HepG2 (cell line): Measurements from ENCODE around the gene HAGH. TPM values are rescaled to one million over a fixed set of nuclear protein-coding genes. Genes with fewer than 3 reads are reported as not detected.
A peak's percentile ranks its signal among the peaks of the same experiment; 100 is the strongest.

Experiments
- GTF3A ChIP-seq: sonication (generic); formaldehyde crosslinking; conservative IDR thresholded peaks from 2 replicates; pipeline ENCODE4 v1.4.0; 2020; ENCODE audit warnings: mild to moderate bottlenecking, missing genetic modification reagents
- IRX3 ChIP-seq: sonication (generic); formaldehyde crosslinking; IDR thresholded peaks from 2 replicates; pipeline ENCODE4 v1.8.1; 2023; ENCODE audit warnings: mild to moderate bottlenecking, low read depth, missing genetic modification reagents, borderline replicate concordance
- MEIS1 ChIP-seq: sonication (generic); formaldehyde crosslinking; IDR thresholded peaks from 2 replicates; pipeline ENCODE4 v1.9.0; 2021; ENCODE audit warnings: mild to moderate bottlenecking, missing genetic modification reagents, moderate library complexity, borderline replicate concordance
- MIER2 ChIP-seq: IDR thresholded peaks from 2 replicates; pipeline ENCODE4 v1.6.1; 2016; ENCODE audit warnings: missing biosample characterization, missing genetic modification reagents
- SALL1 ChIP-seq: sonication (generic); formaldehyde crosslinking; IDR thresholded peaks from 2 replicates; pipeline ENCODE4 v1.8.0; 2022; ENCODE audit warnings: mild to moderate bottlenecking, missing genetic modification reagents
- SP1 ChIP-seq, 2 experiments: fragments of 450-650 bp in 1 of 2; sonication (generic) in 1 of 2; formaldehyde crosslinking in 1 of 2; IDR thresholded peaks; 2 replicates each; pipeline versions ENCODE4 v1.4.0 to v1.6.1; 2016 to 2020; ENCODE audit warnings: missing genetic modification reagents in 1 of 2
- SRSF1 ChIP-seq: fragments of 200-400 bp; formaldehyde crosslinking; optimal IDR thresholded peaks from 2 replicates; pipeline ENCODE3; 2017; ENCODE audit warnings: mild to moderate bottlenecking, low read depth, low read length, moderate library complexity
- SYNCRIP ChIP-seq: fragments of 200-400 bp; formaldehyde crosslinking; IDR thresholded peaks from 2 replicates; pipeline ENCODE4 v1.6.1; 2018; ENCODE audit warnings: mild to moderate bottlenecking, low read depth, low read length; ENCODE audit not compliant: insufficient read depth
- TBL1XR1 ChIP-seq: fragments of 150-350 bp; IDR thresholded peaks from 2 replicates; pipeline ENCODE4 v1.6.1; 2014; ENCODE audit warnings: borderline replicate concordance, low read length; ENCODE audit not compliant: partially characterized antibody
- ZKSCAN5 ChIP-seq: sonication (generic); formaldehyde crosslinking; IDR thresholded peaks from 2 replicates; pipeline ENCODE4 v1.5.1; 2020; ENCODE audit warnings: mild to moderate bottlenecking, missing genetic modification reagents
- ZNF563 ChIP-seq: sonication (generic); formaldehyde crosslinking; IDR thresholded peaks from 2 replicates; pipeline ENCODE4 v1.8.0; 2022; ENCODE audit warnings: mild to moderate bottlenecking, moderate library complexity, missing genetic modification reagents
- ZNF605 ChIP-seq: sonication (generic); formaldehyde crosslinking; IDR thresholded peaks from 2 replicates; pipeline ENCODE4 v1.8.0; 2022; ENCODE audit warnings: mild to moderate bottlenecking, missing genetic modification reagents
- ZNF75D ChIP-seq: sonication (generic); formaldehyde crosslinking; IDR thresholded peaks from 2 replicates; pipeline ENCODE4 v1.8.1; 2023; ENCODE audit warnings: missing genetic modification reagents, mild to moderate bottlenecking, borderline replicate concordance
- polyA plus RNA-seq, 8 experiments: library from polyadenylated mRNA; depleted of rRNA in 3 of 8; stranded (reverse) in 7 of 8; unstranded in 1 of 8; fragments of >200 nt; fragmentation: Illumina TruSeq in 4 of 8; extraction: Trizol in 4 of 8; gene quantifications; 2 replicates each; pipeline versions ENCODE4 v1.2.1 to v1.2.3, GENCODE V29; 2011 to 2016; ENCODE audit warnings: low read depth in 4 of 8, missing spikeins in 1 of 8, mixed read lengths in 1 of 8; ENCODE audit not compliant: insufficient read depth in 1 of 8
- total RNA-seq, 5 experiments: library from RNA; depleted of rRNA; stranded (reverse); fragments of >200 nt; fragmentation: Illumina TruSeq; extraction: Trizol; gene quantifications; 2 replicates each; pipeline ENCODE4 v1.2.3, GENCODE V29; 2016; ENCODE audit warnings: low read depth in 1 of 5
- TF ChIP-seq, protein P1 (sequence below), 2 experiments: IDR thresholded peaks; 2 replicates each; pipeline ENCODE4 v1.6.1; 2011 to 2012; ENCODE audit warnings: low read length in 2 of 2, borderline replicate concordance in 1 of 2, low read depth in 1 of 2, mild to moderate bottlenecking in 1 of 2, moderate library complexity in 1 of 2
- TF ChIP-seq, protein P2 (sequence below): IDR thresholded peaks from 2 replicates; pipeline ENCODE4 v1.6.1; 2016; ENCODE audit warnings: missing biosample characterization, missing genetic modification reagents, low read depth
- TF ChIP-seq, protein P3 (sequence below): IDR thresholded peaks from 2 replicates; pipeline ENCODE4 v1.6.1; 2016; ENCODE audit warnings: missing compliant biosample characterization, missing genetic modification reagents, borderline replicate concordance
- TF ChIP-seq, protein P4 (sequence below): IDR thresholded peaks from 2 replicates; pipeline ENCODE4 v1.6.1; 2016; ENCODE audit warnings: control low read depth
- TF ChIP-seq, protein P5 (sequence below): IDR thresholded peaks from 2 replicates; pipeline ENCODE4 v1.6.1; 2018; ENCODE audit warnings: missing genetic modification reagents

Gene HAGH
- total and polyA plus RNA-seq, 2 of the 13 experiments (the other 11 are each of a cell fraction or from before 2014, with no cell fraction given) = 70.4 to 95.4 TPM

DNA sequence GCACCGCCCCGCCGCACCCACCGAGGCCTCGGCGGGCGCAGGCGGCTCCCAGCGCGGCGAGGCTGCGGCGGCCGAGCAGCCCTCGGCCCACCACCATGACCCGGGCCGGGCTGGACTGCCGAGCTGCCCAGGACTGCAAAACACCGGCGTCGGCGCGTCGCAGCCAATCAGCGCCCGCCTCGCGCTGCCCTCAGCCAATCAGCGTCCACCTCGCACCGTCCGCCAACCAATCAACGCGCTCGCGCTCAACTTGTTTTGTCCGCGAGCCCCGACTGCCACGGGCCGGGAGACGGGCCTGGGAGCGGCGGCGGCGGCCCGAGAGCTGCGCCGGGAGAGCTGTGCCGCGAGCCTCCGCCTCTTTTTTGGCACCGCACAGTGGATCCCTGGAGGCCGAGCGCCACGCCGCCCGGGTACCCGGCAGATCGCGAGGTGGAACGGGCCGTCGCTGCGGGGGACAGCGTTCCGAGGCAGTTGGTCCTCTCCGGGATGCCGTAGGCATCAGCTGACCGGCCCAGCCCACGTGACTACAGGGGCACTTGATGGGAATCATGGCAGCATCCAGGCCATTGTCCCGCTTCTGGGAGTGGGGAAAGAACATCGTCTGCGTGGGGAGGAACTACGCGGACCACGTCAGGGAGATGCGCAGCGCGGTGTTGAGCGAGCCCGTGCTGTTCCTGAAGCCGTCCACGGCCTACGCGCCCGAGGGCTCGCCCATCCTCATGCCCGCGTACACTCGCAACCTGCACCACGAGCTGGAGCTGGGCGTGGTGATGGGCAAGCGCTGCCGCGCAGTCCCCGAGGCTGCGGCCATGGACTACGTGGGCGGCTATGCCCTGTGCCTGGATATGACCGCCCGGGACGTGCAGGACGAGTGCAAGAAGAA is at the start of gene HAGH, which contains the start of gene FAHD1 (continued):
- TF ChIP-seq, protein P1, sequence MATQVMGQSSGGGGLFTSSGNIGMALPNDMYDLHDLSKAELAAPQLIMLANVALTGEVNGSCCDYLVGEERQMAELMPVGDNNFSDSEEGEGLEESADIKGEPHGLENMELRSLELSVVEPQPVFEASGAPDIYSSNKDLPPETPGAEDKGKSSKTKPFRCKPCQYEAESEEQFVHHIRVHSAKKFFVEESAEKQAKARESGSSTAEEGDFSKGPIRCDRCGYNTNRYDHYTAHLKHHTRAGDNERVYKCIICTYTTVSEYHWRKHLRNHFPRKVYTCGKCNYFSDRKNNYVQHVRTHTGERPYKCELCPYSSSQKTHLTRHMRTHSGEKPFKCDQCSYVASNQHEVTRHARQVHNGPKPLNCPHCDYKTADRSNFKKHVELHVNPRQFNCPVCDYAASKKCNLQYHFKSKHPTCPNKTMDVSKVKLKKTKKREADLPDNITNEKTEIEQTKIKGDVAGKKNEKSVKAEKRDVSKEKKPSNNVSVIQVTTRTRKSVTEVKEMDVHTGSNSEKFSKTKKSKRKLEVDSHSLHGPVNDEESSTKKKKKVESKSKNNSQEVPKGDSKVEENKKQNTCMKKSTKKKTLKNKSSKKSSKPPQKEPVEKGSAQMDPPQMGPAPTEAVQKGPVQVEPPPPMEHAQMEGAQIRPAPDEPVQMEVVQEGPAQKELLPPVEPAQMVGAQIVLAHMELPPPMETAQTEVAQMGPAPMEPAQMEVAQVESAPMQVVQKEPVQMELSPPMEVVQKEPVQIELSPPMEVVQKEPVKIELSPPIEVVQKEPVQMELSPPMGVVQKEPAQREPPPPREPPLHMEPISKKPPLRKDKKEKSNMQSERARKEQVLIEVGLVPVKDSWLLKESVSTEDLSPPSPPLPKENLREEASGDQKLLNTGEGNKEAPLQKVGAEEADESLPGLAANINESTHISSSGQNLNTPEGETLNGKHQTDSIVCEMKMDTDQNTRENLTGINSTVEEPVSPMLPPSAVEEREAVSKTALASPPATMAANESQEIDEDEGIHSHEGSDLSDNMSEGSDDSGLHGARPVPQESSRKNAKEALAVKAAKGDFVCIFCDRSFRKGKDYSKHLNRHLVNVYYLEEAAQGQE (IDR thresholded peaks at IDR 0.05; ENCODE audit: borderline replicate concordance in 1 of 2, low read depth in 1 of 2, low read length in 2 of 2) = peak in 1 of 2 experiments; percentile 72; a peak in 1 of 4 replicates
- TF ChIP-seq ZNF75D (CRISPR knock-in tag) (no peak), SRSF1 (peak; percentile 30), SYNCRIP (no peak), MIER2 (CRISPR knock-in tag) (0 out of 2 replicates have a peak, but pooled peaks have one; percentile 30), ZKSCAN5 (CRISPR knock-in tag) (0 out of 2 replicates have a peak, but pooled peaks have one; percentile 46), ZNF563 (peak; percentile 75; the same call in 1 of the 2 replicates), GTF3A (CRISPR knock-in tag) (peak; percentile 40; the same call in 1 of the 2 replicates), SALL1 (CRISPR knock-in tag) (peak; percentile 93), TBL1XR1 (peak; percentile 18), ZNF605 (peak; percentile 90), IRX3 (CRISPR knock-in tag) (0 out of 2 replicates have a peak, but pooled peaks have one; percentile 90), SP1 (IDR thresholded peaks at IDR 0.05) (no peak), SP1 (CRISPR knock-in tag; IDR thresholded peaks at IDR 0.05) (peak; percentile 52), MEIS1 (peak; percentile 90; the same call in 1 of the 2 replicates)
- TF ChIP-seq, protein P2, sequence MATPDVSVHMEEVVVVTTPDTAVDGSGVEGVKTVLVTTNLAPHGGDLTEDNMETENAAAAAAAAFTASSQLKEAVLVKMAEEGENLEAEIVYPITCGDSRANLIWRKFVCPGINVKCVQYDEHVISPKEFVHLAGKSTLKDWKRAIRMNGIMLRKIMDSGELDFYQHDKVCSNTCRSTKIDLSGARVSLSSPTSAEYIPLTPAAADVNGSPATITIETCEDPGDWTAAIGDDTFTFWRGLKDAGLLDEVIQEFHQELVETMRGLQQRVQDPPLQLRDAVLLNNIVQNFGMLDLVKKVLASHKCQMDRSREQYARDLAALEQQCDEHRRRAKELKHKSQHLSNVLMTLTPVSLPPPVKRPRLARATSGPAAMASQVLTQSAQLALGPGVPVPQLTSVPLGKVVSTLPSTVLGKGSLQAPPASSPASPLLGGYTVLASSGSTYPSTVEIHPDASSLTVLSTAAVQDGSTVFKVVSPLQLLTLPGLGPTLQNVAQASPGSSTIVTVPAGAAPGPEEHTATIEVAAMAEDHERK = peak; percentile 19; the same call in 1 of the 2 replicates
- TF ChIP-seq, protein P3, sequence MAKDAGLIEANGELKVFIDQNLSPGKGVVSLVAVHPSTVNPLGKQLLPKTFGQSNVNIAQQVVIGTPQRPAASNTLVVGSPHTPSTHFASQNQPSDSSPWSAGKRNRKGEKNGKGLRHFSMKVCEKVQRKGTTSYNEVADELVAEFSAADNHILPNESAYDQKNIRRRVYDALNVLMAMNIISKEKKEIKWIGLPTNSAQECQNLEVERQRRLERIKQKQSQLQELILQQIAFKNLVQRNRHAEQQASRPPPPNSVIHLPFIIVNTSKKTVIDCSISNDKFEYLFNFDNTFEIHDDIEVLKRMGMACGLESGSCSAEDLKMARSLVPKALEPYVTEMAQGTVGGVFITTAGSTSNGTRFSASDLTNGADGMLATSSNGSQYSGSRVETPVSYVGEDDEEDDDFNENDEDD = peak; percentile 70; the same call in 1 of the 2 replicates
- TF ChIP-seq, protein P4, sequence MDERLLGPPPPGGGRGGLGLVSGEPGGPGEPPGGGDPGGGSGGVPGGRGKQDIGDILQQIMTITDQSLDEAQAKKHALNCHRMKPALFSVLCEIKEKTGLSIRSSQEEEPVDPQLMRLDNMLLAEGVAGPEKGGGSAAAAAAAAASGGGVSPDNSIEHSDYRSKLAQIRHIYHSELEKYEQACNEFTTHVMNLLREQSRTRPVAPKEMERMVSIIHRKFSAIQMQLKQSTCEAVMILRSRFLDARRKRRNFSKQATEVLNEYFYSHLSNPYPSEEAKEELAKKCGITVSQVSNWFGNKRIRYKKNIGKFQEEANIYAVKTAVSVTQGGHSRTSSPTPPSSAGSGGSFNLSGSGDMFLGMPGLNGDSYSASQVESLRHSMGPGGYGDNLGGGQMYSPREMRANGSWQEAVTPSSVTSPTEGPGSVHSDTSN (CRISPR knock-in tag) = no peak
- TF ChIP-seq, protein P5, sequence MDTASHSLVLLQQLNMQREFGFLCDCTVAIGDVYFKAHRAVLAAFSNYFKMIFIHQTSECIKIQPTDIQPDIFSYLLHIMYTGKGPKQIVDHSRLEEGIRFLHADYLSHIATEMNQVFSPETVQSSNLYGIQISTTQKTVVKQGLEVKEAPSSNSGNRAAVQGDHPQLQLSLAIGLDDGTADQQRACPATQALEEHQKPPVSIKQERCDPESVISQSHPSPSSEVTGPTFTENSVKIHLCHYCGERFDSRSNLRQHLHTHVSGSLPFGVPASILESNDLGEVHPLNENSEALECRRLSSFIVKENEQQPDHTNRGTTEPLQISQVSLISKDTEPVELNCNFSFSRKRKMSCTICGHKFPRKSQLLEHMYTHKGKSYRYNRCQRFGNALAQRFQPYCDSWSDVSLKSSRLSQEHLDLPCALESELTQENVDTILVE = peak; percentile 80; the same call in 1 of the 2 replicates
